B cell (primary cell): ENCODE data around the gene MT1G. TPM values are rescaled to one million over a fixed set of nuclear protein-coding genes. Genes with fewer than 3 reads are reported as not detected.
"Not testable (repeated sequence)": the region's sequence is repeated elsewhere in the genome, so short reads cannot be mapped to it uniquely, and the experiment has no call there.

Experiments
- ATAC-seq: fragments of 200-7000 bp; cut with Tn5 transposase; one replicate; pipeline ENCODE4 v1.10.0; 2021; ENCODE audit warnings: low read depth, mild to moderate bottlenecking, moderate number of reproducible peaks, moderate library complexity
- CTCF ChIA-PET: fragments of 350-600 bp; sonication (Branson Sonifier 250); formaldehyde crosslinking; loops from one replicate; lab custom pipeline; 2021; ENCODE audit warnings: antibody characterized with exemption, inconsistent platforms; lab: Charles Lee
- POLR2A ChIA-PET: fragments of 350-600 bp; sonication (Branson Sonifier 250); formaldehyde crosslinking; loops from one replicate; lab custom pipeline; 2021; ENCODE audit warnings: antibody characterized with exemption; lab: Charles Lee
- DNase-seq: peaks from one replicate; pipeline ENCODE4 v3.0.0; 2013
- H2AFZ ChIP-seq: 2 replicates; pipeline ENCODE4 v1.6.1; 2012; ENCODE audit warnings: mild to moderate bottlenecking, low read depth, low read length; ENCODE audit not compliant: insufficient read depth, poor library complexity, severe bottlenecking
- H3K27ac ChIP-seq, 2 donors: 1 replicate in 1 of 2; 2 replicates in 1 of 2; pipeline ENCODE4 v1.5.1; 2012 to 2013; ENCODE audit warnings: low read length in 2 of 2, mild to moderate bottlenecking in 2 of 2, moderate library complexity in 1 of 2
- H3K27me3 ChIP-seq, 4 experiments: fragments of 200-600 bp in 1 of 4; sonication (generic) in 1 of 4; replicated peaks in 1 of 4; 1 replicate in 2 of 4; 2 replicates in 2 of 4; pipeline versions ENCODE4 v1.6.1 to v1.7.0; 2013 to 2016; ENCODE audit warnings: low read length in 3 of 4, mild to moderate bottlenecking in 2 of 4, mixed read lengths in 1 of 4, moderate library complexity in 1 of 4; ENCODE audit not compliant: insufficient read depth in 4 of 4, control insufficient read depth in 3 of 4; ENCODE audit errors: control extremely low read depth in 1 of 4
- H3K36me3 ChIP-seq, 2 experiments: replicated peaks in 1 of 2; 1 replicate in 1 of 2; 2 replicates in 1 of 2; pipeline versions ENCODE4 v1.6.1 to v1.7.1; 2013; ENCODE audit warnings: low read length in 1 of 2; ENCODE audit not compliant: insufficient read depth in 2 of 2, control insufficient read depth in 1 of 2; ENCODE audit errors: control extremely low read depth in 1 of 2, extremely low read depth in 1 of 2
- H3K4me1 ChIP-seq, 2 donors: fragments of 200-600 bp in 1 of 2; sonication (generic) in 1 of 2; 1 replicate in 1 of 2; 2 replicates in 1 of 2; pipeline versions ENCODE4 v1.5.1 to v1.6.1; 2013 to 2017; ENCODE audit warnings: low read length in 2 of 2; ENCODE audit not compliant: control insufficient read depth in 2 of 2, insufficient read depth in 2 of 2
- H3K4me2 ChIP-seq: replicated peaks from 2 replicates; pipeline ENCODE3; 2012; ENCODE audit warnings: mild to moderate bottlenecking, low read depth, low read length; ENCODE audit not compliant: poor library complexity, severe bottlenecking
- H3K4me3 ChIP-seq, 5 experiments: fragments of 200-600 bp in 1 of 5; sonication (generic) in 1 of 5; 1 replicate in 3 of 5; 2 replicates in 2 of 5; pipeline versions ENCODE4 v1.5.1 to v1.7.0; 2011 to 2016; ENCODE audit warnings: low read length in 4 of 5, mild to moderate bottlenecking in 4 of 5, low read depth in 2 of 5, control low read depth in 1 of 5, moderate library complexity in 1 of 5; ENCODE audit not compliant: insufficient read depth in 1 of 5; ENCODE audit errors: control extremely low read depth in 1 of 5, extremely low read depth in 1 of 5
- H3K79me2 ChIP-seq: fragments of 200-600 bp; sonication (generic); one replicate; pipeline ENCODE4 v1.6.0; 2016; ENCODE audit warnings: low read length; ENCODE audit not compliant: control insufficient read depth, insufficient read depth
- H3K9ac ChIP-seq: fragments of 200-600 bp; sonication (generic); 2 replicates; pipeline ENCODE4 v1.6.1; 2017; ENCODE audit warnings: mild to moderate bottlenecking, low read length, moderate library complexity
- H3K9me3 ChIP-seq, 3 donors: one replicate each; pipeline versions ENCODE4 v1.6.1 to v1.7.1; 2013; ENCODE audit warnings: low read length in 2 of 3; ENCODE audit not compliant: control insufficient read depth in 2 of 3, insufficient read depth in 1 of 3; ENCODE audit errors: control extremely low read depth in 1 of 3
- H4K20me1 ChIP-seq: 2 replicates; pipeline ENCODE4 v1.6.0; 2012; ENCODE audit warnings: mild to moderate bottlenecking, low read length; ENCODE audit not compliant: insufficient read depth, control insufficient read depth, poor library complexity, severe bottlenecking
- H3K27ac Mint-ChIP-seq: one replicate; pipeline ENCODE4 v1.8.0; 2021; ENCODE audit warnings: mixed read lengths
- H3K27me3 Mint-ChIP-seq: one replicate; pipeline ENCODE4 v1.8.0; 2021; ENCODE audit warnings: mixed read lengths
- H3K4me1 Mint-ChIP-seq: one replicate; pipeline ENCODE4 v1.8.0; 2021; ENCODE audit warnings: mixed read lengths
- H3K4me3 Mint-ChIP-seq: one replicate; pipeline ENCODE4 v1.8.0; 2021; ENCODE audit warnings: mixed read lengths
- H3K9me3 Mint-ChIP-seq: one replicate; pipeline ENCODE4 v1.8.0; 2022; ENCODE audit warnings: mixed read lengths; ENCODE audit not compliant: insufficient read depth
- WGBS: methylation state at CpG from one replicate; pipeline ENCODE4 v1.1.5; 2013; ENCODE audit warnings: missing lambda C conversion rate; ENCODE audit not compliant: insufficient coverage; 5-methylcytosine and 5-hydroxymethylcytosine counted together
- intact Hi-C: fragments of 100-400 bp; cut with micrococcal nuclease; formaldehyde crosslinking; loops from one replicate; pipeline ENCODE4 v1.10.0; 2022
- polyA minus RNA-seq: library from RNA; depleted of rRNA, polyadenylated mRNA; stranded (reverse); fragments of >200 nt; gene quantifications from 2 replicates; pipeline ENCODE4 v1.2.3, GENCODE V29; 2012
- polyA plus RNA-seq: library from polyadenylated mRNA; depleted of rRNA; stranded (reverse); fragments of >200 nt; gene quantifications from 2 replicates; pipeline ENCODE4 v1.2.3, GENCODE V29; 2012
- total RNA-seq, 2 donors: library from RNA; stranded (reverse); fragments of 120-200 nt in 1 of 2; gene quantifications; 1 replicate in 1 of 2; 2 replicates in 1 of 2; pipeline versions ENCODE4 v1.2.3 to v1.2.4, GENCODE V29; 2013 to 2022
- TF ChIP-seq, protein P1 (sequence below): fragments of 200-600 bp; IDR thresholded peaks from one replicate; pipeline ENCODE4 v1.8.0; 2022; ENCODE audit warnings: antibody characterized with exemption, mild to moderate bottlenecking

The MT1G gene
- total RNA-seq (not detected in 2 replicates), polyA plus RNA-seq (not detected in 2 replicates), polyA minus RNA-seq (not detected in 2 replicates)
- not detected for total RNA-seq (2013)

DNA sequence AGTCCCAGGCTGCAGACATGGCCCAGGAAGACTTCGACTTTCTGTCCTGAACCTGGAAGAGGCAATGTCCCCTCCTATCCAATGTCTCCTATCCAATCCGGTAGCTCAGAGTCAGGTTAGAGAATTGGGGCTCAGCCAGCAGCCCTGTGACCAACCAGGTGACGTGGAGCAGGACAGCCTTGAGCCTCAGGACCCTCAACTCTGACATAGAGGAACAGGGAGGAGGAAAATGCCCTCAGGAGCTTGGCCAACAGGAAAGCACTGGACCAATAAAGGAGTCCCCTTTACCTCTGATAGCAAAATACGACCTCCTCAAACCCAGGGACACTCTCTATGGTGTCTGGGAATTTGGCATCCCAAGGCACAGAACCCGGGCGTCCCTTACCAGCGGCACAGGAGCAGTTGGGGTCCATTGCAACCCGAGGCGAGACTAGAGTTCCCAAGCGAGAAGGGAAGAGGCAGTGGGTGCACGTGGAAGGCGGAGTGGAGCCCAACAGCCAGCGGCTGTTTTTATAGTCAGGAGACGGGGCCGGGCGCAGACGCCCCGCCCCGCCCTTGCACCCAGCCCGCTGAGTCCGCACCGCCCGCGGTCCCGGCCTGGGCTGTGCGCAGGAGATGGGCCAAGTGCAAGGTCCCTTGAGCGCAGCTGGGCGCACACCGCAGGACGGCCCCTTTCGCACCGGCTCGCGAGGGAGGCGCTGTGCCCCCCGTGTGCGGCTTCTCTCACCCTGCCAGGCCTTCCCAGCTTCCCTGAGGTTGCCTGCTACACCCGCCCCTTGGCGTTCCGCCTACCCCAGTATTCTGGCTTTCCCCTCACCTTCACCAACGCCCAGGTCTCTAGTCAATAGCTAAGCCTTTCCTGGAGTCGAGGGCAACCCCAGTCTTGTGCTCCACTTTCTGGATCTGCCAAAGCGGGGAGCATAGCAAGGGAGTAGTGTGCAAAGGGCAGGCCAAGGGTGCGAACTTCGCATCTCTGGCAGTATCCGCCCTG lies at the start of gene MT1G:
Gene MT1G, minus strand, starts transcription at position 485 of the 991 bp plus-strand sequence. Its CDS starts 72 bp downstream, at position 413.
- no peak within 1 kb of the TSS for H3K27ac ChIP-seq
- peaks cover 11 to 13% of the 10 kb centered on the region in 2 donors for H3K4me1 ChIP-seq
- no peak within 1 kb of the TSS for H3K4me3 ChIP-seq
- H3K4me1 Mint-ChIP-seq = peaks cover 14% of the 10 kb centered on the region
- no peak for ATAC-seq
- H3K4me2 ChIP-seq = no peak within 1 kb of the TSS
- TF ChIP-seq, protein P1, sequence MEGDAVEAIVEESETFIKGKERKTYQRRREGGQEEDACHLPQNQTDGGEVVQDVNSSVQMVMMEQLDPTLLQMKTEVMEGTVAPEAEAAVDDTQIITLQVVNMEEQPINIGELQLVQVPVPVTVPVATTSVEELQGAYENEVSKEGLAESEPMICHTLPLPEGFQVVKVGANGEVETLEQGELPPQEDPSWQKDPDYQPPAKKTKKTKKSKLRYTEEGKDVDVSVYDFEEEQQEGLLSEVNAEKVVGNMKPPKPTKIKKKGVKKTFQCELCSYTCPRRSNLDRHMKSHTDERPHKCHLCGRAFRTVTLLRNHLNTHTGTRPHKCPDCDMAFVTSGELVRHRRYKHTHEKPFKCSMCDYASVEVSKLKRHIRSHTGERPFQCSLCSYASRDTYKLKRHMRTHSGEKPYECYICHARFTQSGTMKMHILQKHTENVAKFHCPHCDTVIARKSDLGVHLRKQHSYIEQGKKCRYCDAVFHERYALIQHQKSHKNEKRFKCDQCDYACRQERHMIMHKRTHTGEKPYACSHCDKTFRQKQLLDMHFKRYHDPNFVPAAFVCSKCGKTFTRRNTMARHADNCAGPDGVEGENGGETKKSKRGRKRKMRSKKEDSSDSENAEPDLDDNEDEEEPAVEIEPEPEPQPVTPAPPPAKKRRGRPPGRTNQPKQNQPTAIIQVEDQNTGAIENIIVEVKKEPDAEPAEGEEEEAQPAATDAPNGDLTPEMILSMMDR = no peak
- H3K36me3 ChIP-seq = no peaks in the 10 kb centered on the region
- no peaks in the 10 kb centered on the region for H4K20me1 ChIP-seq
- no peak within 1 kb of the TSS for H3K9ac ChIP-seq
- POLR2A ChIA-PET = no interaction called here
- H3K27ac Mint-ChIP-seq = no peak within 1 kb of the TSS
- H3K9me3 ChIP-seq = peaks cover 0 to 4% (median 0%) of the 10 kb centered on the region in 3 donors
- H2AFZ ChIP-seq = no peak within 1 kb of the TSS
- WGBS = 8% methylated on average over 44 of the region's 46 CpGs
- peaks cover 0 to 76% (median 39%) of the 10 kb centered on the region in 4 experiments for H3K27me3 ChIP-seq
- no peak for DNase-seq
- no peaks in the 10 kb centered on the region for H3K9me3 Mint-ChIP-seq
- intact Hi-C loops = no loop called here
- CTCF ChIA-PET = no interaction called here
- no peaks in the 10 kb centered on the region for H3K79me2 ChIP-seq
- no peak within 1 kb of the TSS for H3K4me3 Mint-ChIP-seq
- peaks cover 87% of the 10 kb centered on the region for H3K27me3 Mint-ChIP-seq

GRCh38 chr16:56717532-56717931 lies 49.7 kb upstream of the MT1G start:
- H3K4me1 ChIP-seq, H3K4me3 ChIP-seq, H3K4me2 ChIP-seq, H3K36me3 ChIP-seq, H3K4me1 Mint-ChIP-seq, POLR2A ChIA-PET, DNase-seq, H4K20me1 ChIP-seq, H3K4me3 Mint-ChIP-seq, H2AFZ ChIP-seq, H3K9me3 ChIP-seq, H3K27ac Mint-ChIP-seq, H3K79me2 ChIP-seq, H3K27me3 ChIP-seq, H3K9ac ChIP-seq, ATAC-seq, H3K27ac ChIP-seq, intact Hi-C loops, H3K9me3 Mint-ChIP-seq: not testable (repeated sequence)
- CTCF ChIA-PET = interaction anchor here (0.7 kb wide), 1 partner anchor 15 kb away, joined by 3 read pairs; no protein-coding TSS in a partner anchor
- WGBS = 57% methylated on average over 1 of the region's 2 CpGs
- H3K27me3 Mint-ChIP-seq = peaks cover 13% of the 10 kb centered on the region
